OCI-M2 (cell line): Measurements from ENCODE around the gene RANBP2.
"Not testable (repeated sequence)": the region's sequence is repeated elsewhere in the genome, so short reads cannot be mapped to it uniquely, and the experiment has no call there.

Experiments
- DNase-seq: peaks from one replicate; lab custom pipeline; 2025; ENCODE audit not compliant: unreplicated experiment; lab: John Stamatoyannopoulos, UW

Gene RANBP2

GRCh38 chr2:108719149-108720044, at the start of gene RANBP2:
Gene RANBP2, plus strand, starts transcription at chr2:108719482. Its CDS starts 125 bp downstream, at chr2:108719607.
- DNase-seq = peak; percentile 38

GRCh38 chr2:108670282-108670681, 49.0 kb upstream of the RANBP2 start:
- not testable (repeated sequence) for DNase-seq

DNA sequence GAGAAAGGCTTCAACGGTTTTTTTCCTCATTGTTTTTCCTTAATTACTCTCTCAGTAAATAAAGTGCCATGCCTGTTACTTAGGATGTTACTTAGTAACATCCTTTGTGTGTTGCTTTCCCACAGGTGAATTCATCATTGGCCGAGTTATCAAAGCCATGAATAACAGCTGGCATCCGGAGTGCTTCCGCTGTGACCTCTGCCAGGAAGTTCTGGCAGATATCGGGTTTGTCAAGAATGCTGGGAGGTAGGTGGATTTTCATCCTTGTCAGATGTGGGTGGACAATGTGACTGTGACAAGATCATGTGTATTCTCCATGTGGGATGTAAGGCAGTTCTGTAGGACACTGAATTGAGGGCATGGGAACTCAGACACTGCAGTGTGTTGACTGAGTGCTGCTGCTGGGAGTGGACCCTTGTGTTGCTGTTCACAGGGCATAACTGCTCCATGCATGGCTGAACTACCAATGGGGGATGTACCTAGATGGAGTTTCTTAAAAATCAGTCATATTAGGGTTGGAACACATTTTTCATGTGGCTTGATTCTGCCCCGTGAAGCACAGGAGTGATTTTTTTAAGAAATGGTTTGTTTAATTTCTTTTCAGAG, 47.0 kb upstream of the RANBP2 start:
- DNase-seq = not testable (repeated sequence)

- not testable (repeated sequence) for DNase-seq
These were observed 42.8 kb upstream of the RANBP2 start for GRCh38 chr2:108676522-108676921.

GRCh38 chr2:108677239-108677744, 42.0 kb upstream of the RANBP2 start:
- DNase-seq = not testable (repeated sequence)

- DNase-seq = not testable (repeated sequence)
These were observed 41.1 kb upstream of the RANBP2 start for GRCh38 chr2:108678198-108678651.

- not testable (repeated sequence) for DNase-seq
These were observed 38.5 kb upstream of the RANBP2 start for GRCh38 chr2:108680805-108681204.

- not testable (repeated sequence) for DNase-seq
These were observed 30.2 kb upstream of the RANBP2 start for GRCh38 chr2:108688818-108689756.

GRCh38 chr2:108690001-108690400, 29.3 kb upstream of the RANBP2 start:
- not testable (repeated sequence) for DNase-seq

GRCh38 chr2:108691447-108691846, 27.8 kb upstream of the RANBP2 start:
- DNase-seq = no peak

- DNase-seq = no peak
These were observed 18.1 kb upstream of the RANBP2 start for GRCh38 chr2:108701208-108701607.

GRCh38 chr2:108701806-108702205, 17.5 kb upstream of the RANBP2 start:
- no peak for DNase-seq

DNA sequence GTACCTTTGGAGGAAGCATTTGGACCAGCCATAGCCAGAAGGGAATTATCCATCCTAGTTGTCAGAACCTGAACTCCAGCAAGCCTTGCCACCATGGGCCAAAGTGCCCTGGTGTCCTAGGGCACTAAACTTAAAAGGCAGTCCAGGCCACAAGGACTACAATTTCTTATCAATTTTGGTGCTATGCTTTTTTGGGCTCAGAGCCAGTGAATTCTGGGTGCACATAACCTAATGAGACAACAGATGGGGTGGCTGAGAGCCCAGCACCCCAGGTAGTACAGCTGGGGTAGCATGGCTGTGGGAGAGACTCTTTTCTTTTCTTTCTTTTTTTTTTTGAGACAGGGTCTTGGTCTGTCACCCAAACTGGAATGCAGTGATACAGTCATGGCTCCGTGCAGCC, 14.4 kb upstream of the RANBP2 start:
- DNase-seq = no peak

DNA sequence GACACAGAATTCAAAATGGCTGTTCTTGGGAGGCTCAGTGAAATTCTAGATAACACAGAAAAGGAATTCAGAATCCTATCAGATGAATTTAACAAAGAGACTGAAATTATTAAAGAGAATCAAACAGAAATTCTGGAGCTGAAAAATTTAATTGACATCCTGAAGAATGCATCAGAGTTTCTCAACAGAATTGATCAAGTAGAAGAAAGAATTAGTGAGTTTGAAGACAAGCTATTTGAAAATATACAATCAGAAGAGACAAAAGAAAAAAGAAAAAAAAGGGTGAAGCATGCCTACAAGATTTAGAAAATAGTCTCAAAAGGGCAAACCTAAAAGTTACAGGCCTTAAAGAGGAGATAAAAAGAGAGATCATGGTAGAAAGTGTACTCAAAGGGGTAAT, 12.0 kb upstream of the RANBP2 start:
- no peak for DNase-seq

- not testable (repeated sequence) for DNase-seq
These were observed 2.3 kb upstream of the RANBP2 start for GRCh38 chr2:108716971-108717370.

GRCh38 chr2:108726048-108726447, 6.8 kb downstream of the RANBP2 start:
- DNase-seq = not testable (repeated sequence)

GRCh38 chr2:108734656-108735055, 15.4 kb downstream of the RANBP2 start:
- DNase-seq = not testable (repeated sequence)

DNA sequence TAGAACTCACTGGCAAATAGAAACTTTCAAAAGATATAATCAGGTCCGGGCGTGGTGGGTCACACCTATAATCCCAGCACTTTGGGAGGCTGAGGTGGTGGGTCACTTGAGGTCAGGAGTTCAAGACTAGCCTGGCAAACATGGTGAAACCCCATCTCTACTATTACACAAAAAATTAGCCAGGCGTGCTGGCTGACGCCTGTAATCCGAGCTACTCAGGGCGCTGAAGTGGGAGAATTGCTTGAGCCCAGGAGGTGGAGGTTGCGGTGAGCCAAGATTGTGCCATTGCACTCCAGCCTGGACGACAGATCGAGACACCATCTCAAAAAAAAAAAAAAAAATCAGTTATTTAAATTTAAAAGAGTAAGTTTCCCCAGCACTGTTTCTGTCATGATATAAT, 38.7 kb downstream of the RANBP2 start:
- DNase-seq = not testable (repeated sequence)

DNA sequence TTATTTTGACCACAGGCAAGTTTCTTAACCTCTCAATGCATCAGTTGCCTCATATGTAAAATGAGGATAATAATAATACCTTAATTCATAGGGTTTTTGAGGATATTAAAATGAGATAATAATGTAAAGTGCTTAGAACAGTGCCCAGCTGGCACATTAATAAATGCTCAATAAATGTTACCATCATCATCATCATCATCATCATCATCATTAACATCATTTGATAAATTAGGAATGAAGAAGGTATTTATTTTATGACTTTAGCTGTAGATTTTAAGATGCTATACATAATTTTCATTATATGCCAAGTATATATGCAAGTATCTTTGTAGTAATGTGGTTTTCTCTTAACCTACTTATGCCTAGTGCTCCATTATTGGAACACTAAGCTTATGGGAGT, 43.3 kb downstream of the RANBP2 start:
- not testable (repeated sequence) for DNase-seq

GRCh38 chr2:108766671-108767070, 47.4 kb downstream of the RANBP2 start:
- not testable (repeated sequence) for DNase-seq

GRCh38 chr2:108767859-108768258, 48.6 kb downstream of the RANBP2 start:
- not testable (repeated sequence) for DNase-seq
